Hepatocyte (in vitro differentiated cells): ENCODE measurements around the gene CCN5. TPM values are rescaled to one million over a fixed set of nuclear protein-coding genes. Genes with fewer than 3 reads are reported as not detected.

Experiments
- DNase-seq: peaks from one replicate; pipeline ENCODE4 v3.0.0-alpha.2; 2016; ENCODE audit warnings: low spot score
- H2AFZ ChIP-seq: fragments of 200-600 bp; sonication (generic); 2 replicates; pipeline ENCODE4 v1.6.0; 2016; ENCODE audit warnings: antibody characterized with exemption, mild to moderate bottlenecking
- H3K27ac ChIP-seq: fragments of 200-600 bp; sonication (generic); 2 replicates; pipeline ENCODE4 v1.5.1; 2016; ENCODE audit warnings: mild to moderate bottlenecking
- H3K27me3 ChIP-seq: fragments of 200-600 bp; sonication (generic); 2 replicates; pipeline ENCODE4 v1.6.1; 2016
- H3K36me3 ChIP-seq: fragments of 200-600 bp; sonication (generic); replicated peaks from 2 replicates; pipeline ENCODE4 v1.5.1; 2016; ENCODE audit warnings: low read depth; ENCODE audit not compliant: insufficient read depth
- H3K4me1 ChIP-seq: fragments of 200-600 bp; sonication (generic); 2 replicates; pipeline ENCODE4 v1.5.1; 2016; ENCODE audit warnings: mild to moderate bottlenecking, moderate library complexity; ENCODE audit not compliant: insufficient read depth
- H3K4me2 ChIP-seq: fragments of 200-600 bp; sonication (generic); 2 replicates; pipeline ENCODE4 v1.6.0; 2016
- H3K4me3 ChIP-seq: fragments of 200-600 bp; sonication (generic); 2 replicates; pipeline ENCODE4 v1.5.1; 2016; ENCODE audit warnings: mild to moderate bottlenecking
- H3K79me2 ChIP-seq: fragments of 200-600 bp; sonication (generic); 2 replicates; pipeline ENCODE4 v1.6.0; 2017; ENCODE audit warnings: mild to moderate bottlenecking
- H3K9me2 ChIP-seq: fragments of 200-600 bp; sonication (generic); replicated peaks from 2 replicates; pipeline ENCODE4 v1.6.0; 2017; ENCODE audit warnings: mild to moderate bottlenecking; ENCODE audit not compliant: insufficient read depth
- H3K9me3 ChIP-seq: fragments of 200-600 bp; sonication (generic); 2 replicates; pipeline ENCODE4 v1.5.1; 2016; ENCODE audit warnings: low read depth, mild to moderate bottlenecking
- H4K20me1 ChIP-seq: fragments of 200-600 bp; sonication (generic); 2 replicates; pipeline ENCODE4 v1.6.0; 2016; ENCODE audit warnings: mild to moderate bottlenecking; ENCODE audit not compliant: insufficient read depth, poor library complexity, severe bottlenecking
- CTCF ChIP-seq: fragments of 200-600 bp; sonication (generic); IDR thresholded peaks from 2 replicates; pipeline ENCODE4 v1.5.1; 2016; ENCODE audit warnings: antibody characterized with exemption, mild to moderate bottlenecking; ENCODE audit not compliant: poor library complexity
- EZH2 ChIP-seq: fragments of 200-600 bp; sonication (generic); IDR thresholded peaks from 2 replicates; pipeline ENCODE4 v1.6.1; 2016; ENCODE audit warnings: antibody characterized with exemption, mild to moderate bottlenecking, borderline replicate concordance
- EZH2phosphoT487 ChIP-seq: fragments of 200-600 bp; sonication (generic); IDR thresholded peaks from one replicate; pipeline ENCODE4 v1.6.1; 2018; ENCODE audit warnings: antibody characterized with exemption, mild to moderate bottlenecking, low read depth, moderate library complexity; ENCODE audit not compliant: unreplicated experiment, severe bottlenecking
- WGBS: methylation state at CpG from one replicate; pipeline ENCODE4 v1.1.6; 2016; ENCODE audit warnings: low lambda C conversion rate; ENCODE audit errors: missing lambda C conversion rate; 5-methylcytosine and 5-hydroxymethylcytosine counted together
- polyA plus RNA-seq: library from polyadenylated mRNA; unstranded; fragments of >200 nt; fragmentation: Nextera tagmentation; extraction: Ambion mirVana; gene quantifications from 2 replicates; pipeline ENCODE4 v1.2.1, GENCODE V29; 2016
- total RNA-seq: library from RNA; depleted of rRNA; stranded (reverse); fragments of >200 nt; gene quantifications from 2 replicates; pipeline ENCODE4 v1.2.3, GENCODE V29; 2014

Gene CCN5
- total and polyA plus RNA-seq, 2 experiments from 2014 or later: 0.53 to 0.82 TPM

GRCh38 chr20:44739942-44740341, 24.8 kb downstream of the CCN5 start:
- Histone ChIP-seq H3K36me3 (no peaks in the 10 kb centered on the region), H3K4me3 (no peak overlapping the region), H2AFZ (no peak overlapping the region), H4K20me1 (no peaks in the 10 kb centered on the region), H3K4me2 (no peak overlapping the region), H3K27me3 (peaks cover 1% of the 10 kb centered on the region), H3K9me3 (no peaks in the 10 kb centered on the region), H3K4me1 (no peaks in the 10 kb centered on the region), H3K79me2 (no peaks in the 10 kb centered on the region), H3K27ac (no peak overlapping the region), H3K9me2 (no peaks in the 10 kb centered on the region)
- no peak for TF ChIP-seq EZH2
- no peak for TF ChIP-seq CTCF
- TF ChIP-seq EZH2phosphoT487: no peak
- WGBS: 63% methylated on average over 2 of the region's 2 CpGs
- DNase-seq: no peak

GRCh38 chr20:44742304-44743079, 27.3 kb downstream of the CCN5 start:
- Histone ChIP-seq H3K4me3 (no peak overlapping the region), H3K9me2 (no peaks in the 10 kb centered on the region), H3K36me3 (no peaks in the 10 kb centered on the region), H3K27me3 (peaks cover 4% of the 10 kb centered on the region), H3K27ac (no peak overlapping the region), H4K20me1 (no peaks in the 10 kb centered on the region), H3K79me2 (no peaks in the 10 kb centered on the region), H2AFZ (no peak overlapping the region), H3K4me1 (peaks cover 10% of the 10 kb centered on the region), H3K4me2 (no peak overlapping the region), H3K9me3 (no peaks in the 10 kb centered on the region)
- 88% methylated on average over 14 of the region's 14 CpGs for WGBS
- DNase-seq: no peak
- TF ChIP-seq CTCF: no peak
- no peak for TF ChIP-seq EZH2phosphoT487
- TF ChIP-seq EZH2: no peak

- Histone ChIP-seq H3K9me2 (no peaks in the 10 kb centered on the region), H3K79me2 (no peaks in the 10 kb centered on the region), H3K27ac (no peak overlapping the region), H3K4me1 (peaks cover 10% of the 10 kb centered on the region), H3K4me2 (no peak overlapping the region), H3K9me3 (no peaks in the 10 kb centered on the region), H2AFZ (no peak overlapping the region), H3K4me3 (no peak overlapping the region), H3K27me3 (peaks cover 4% of the 10 kb centered on the region), H4K20me1 (no peaks in the 10 kb centered on the region), H3K36me3 (no peaks in the 10 kb centered on the region)
- DNase-seq: no peak
- WGBS: 72% methylated on average over 7 of the region's 7 CpGs
- TF ChIP-seq CTCF: no peak
- TF ChIP-seq EZH2phosphoT487: no peak
- no peak for TF ChIP-seq EZH2
These were observed 28.0 kb downstream of the CCN5 start for GRCh38 chr20:44743080-44743701.
